Esophagus muscularis mucosa (tissue), 3 donors: ENCODE measurements around the gene DTX1.

ENCODE experiments used
- POLR2A ChIP-seq: fragments of 450-650 bp; IDR thresholded peaks from one replicate; pipeline ENCODE4 v1.6.1; 2017; ENCODE audit warnings: antibody characterized with exemption, moderate library complexity, mild to moderate bottlenecking, low read depth
- POLR2AphosphoS5 ChIP-seq, 2 donors: sonication (generic); formaldehyde crosslinking; IDR thresholded peaks; one replicate each; pipeline ENCODE4 v1.6.1; 2017; ENCODE audit warnings: antibody characterized with exemption in 2 of 2
- TF ChIP-seq, protein P1 (sequence below), 3 experiments: fragments of 200-600 bp in 2 of 3; fragments of 450-650 bp in 1 of 3; sonication (generic) in 2 of 3; IDR thresholded peaks; one replicate each; pipeline ENCODE4 v1.5.1; 2017 to 2019; ENCODE audit warnings: antibody characterized with exemption in 3 of 3, mild to moderate bottlenecking in 2 of 3, moderate library complexity in 1 of 3

DNA sequence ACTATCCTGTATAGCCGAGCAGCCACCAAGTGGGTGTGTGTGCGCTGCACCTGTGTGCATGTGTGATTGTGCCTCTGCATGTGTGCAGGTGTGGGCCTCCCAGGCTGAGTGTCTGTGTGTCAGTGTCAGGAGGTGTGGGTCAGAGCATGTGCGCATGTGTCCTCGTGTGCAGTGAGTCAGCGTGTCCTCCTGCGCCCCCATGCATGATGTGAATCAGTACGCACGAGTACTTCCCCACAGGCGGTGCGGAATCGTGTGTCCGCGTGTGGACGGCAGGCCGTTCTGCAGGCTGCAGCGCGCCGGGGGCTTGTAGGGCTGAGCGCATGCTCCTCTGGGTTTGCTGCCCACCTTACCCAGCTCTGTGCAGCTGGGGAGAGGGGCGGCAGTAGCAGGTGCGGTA, 34.2 kb downstream of the DTX1 start:
- TF ChIP-seq, protein P1, sequence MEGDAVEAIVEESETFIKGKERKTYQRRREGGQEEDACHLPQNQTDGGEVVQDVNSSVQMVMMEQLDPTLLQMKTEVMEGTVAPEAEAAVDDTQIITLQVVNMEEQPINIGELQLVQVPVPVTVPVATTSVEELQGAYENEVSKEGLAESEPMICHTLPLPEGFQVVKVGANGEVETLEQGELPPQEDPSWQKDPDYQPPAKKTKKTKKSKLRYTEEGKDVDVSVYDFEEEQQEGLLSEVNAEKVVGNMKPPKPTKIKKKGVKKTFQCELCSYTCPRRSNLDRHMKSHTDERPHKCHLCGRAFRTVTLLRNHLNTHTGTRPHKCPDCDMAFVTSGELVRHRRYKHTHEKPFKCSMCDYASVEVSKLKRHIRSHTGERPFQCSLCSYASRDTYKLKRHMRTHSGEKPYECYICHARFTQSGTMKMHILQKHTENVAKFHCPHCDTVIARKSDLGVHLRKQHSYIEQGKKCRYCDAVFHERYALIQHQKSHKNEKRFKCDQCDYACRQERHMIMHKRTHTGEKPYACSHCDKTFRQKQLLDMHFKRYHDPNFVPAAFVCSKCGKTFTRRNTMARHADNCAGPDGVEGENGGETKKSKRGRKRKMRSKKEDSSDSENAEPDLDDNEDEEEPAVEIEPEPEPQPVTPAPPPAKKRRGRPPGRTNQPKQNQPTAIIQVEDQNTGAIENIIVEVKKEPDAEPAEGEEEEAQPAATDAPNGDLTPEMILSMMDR (IDR thresholded peaks at IDR 0.05): no peak
- TF ChIP-seq POLR2AphosphoS5 (IDR thresholded peaks at IDR 0.05) (no peak), POLR2A (no peak)
